Upper lobe of left lung (tissue), 4 donors: Measurements from ENCODE around the gene RTTN.

Experiments used
- CTCF ChIP-seq, 6 experiments: fragments of 450-650 bp in 4 of 6; fragments of 200-600 bp in 2 of 6; sonication (generic) in 2 of 6; IDR thresholded peaks; one replicate each; pipeline ENCODE4 v1.5.1; 2016 to 2019; ENCODE audit warnings: antibody characterized with exemption in 6 of 6
- EP300 ChIP-seq, 4 donors: sonication (generic); formaldehyde crosslinking; IDR thresholded peaks; one replicate each; pipeline ENCODE4 v1.5.1; 2017; ENCODE audit warnings: antibody characterized with exemption in 4 of 4, control low read depth in 2 of 4
- POLR2A ChIP-seq, 4 donors: fragments of 450-650 bp; IDR thresholded peaks; one replicate each; pipeline ENCODE4 v1.5.1; 2016 to 2017; ENCODE audit warnings: antibody characterized with exemption in 4 of 4, mild to moderate bottlenecking in 2 of 4
- POLR2AphosphoS5 ChIP-seq, 2 donors: sonication (generic); formaldehyde crosslinking; IDR thresholded peaks; one replicate each; pipeline ENCODE4 v1.5.1; 2017; ENCODE audit warnings: antibody characterized with exemption in 2 of 2

DNA sequence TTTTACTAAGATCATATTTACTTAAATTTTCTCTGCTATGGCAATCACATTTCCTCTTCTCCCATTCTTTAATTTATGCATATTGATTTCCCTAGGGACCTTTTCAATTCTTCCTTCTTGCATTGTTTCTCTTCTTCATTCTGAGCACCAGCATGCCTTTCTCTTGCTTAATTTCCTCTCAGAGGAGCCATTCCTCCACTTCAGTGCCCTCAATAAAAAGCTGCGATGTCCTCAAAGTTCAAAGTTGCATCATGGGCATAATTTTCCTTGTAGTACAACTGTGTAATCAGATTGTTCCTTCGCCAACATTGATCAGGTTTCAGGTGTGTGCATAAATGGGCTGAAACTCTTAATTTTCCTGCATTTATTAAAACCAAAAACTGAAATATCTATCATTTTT, 236.0 kb downstream of the RTTN start:
- TF ChIP-seq CTCF (IDR thresholded peaks at IDR 0.05) (no peak), EP300 (IDR thresholded peaks at IDR 0.05) (no peak), POLR2A (IDR thresholded peaks at IDR 0.05) (no peak), POLR2AphosphoS5 (IDR thresholded peaks at IDR 0.05) (no peak)
